NCI-H2171 treated with DMSO at 0.1 percent for 48 hours (cell line): ENCODE results near the gene ARCN1.
"Not testable (repeated sequence)": the region's sequence is repeated elsewhere in the genome, so short reads cannot be mapped to it uniquely, and the experiment has no call there.

ENCODE experiments used
- DNase-seq: peaks from one replicate; lab custom pipeline; 2025; lab: John Stamatoyannopoulos, UW

Gene ARCN1

DNA sequence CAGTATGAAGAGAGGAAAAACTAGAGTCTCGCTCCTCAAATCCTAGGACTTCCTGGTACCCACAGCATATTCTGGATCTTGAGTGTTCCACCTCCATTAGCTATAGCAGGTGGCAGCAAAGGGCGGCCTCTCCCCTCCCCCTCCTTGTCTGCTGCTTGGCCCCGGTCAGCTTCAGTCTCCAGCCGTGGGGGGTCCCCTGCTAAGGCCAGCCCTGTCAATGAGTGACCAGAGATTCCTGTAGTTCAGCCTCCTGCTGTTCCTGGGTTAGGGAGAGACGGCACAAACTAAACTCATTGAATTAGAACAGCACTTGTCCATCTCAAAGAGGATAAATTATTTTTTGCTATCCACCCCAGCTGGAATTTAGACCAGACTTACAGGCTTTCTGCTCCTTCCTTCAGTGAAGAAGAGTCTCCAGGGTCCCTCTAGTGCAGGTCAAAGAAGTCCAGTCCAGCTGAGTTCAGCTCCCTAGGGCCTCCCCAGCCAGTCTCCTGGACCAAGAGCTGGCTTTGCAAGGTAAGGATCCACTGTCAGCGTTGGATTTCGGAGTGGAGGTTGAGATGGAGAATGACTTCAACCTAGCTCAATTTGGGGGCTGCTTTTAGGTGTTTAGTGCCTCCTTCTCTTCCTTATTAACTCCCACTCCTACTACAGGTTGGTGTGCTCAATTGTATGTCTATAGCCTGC is 34.1 kb downstream of the ARCN1 start:
- DNase-seq = no peak

DNA sequence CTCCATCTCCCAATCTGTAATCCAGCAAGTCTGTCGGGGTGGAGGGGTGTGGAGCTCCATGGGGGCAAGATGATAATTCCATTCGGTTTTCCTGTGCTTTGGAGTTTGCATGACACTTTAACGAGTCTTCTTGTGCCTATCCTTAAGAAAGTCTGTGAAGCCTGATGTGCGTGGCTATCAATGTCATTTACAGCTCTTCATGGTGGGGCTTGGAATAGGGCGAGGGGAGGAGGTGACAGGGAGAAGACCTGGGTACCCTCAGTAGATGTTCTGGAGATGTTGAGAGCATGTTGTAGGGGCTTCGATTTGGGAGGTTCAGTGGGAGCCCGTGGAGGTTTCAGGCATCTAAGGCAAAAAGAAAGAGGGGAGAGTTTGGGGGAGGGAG is 34.6 kb downstream of the ARCN1 start:
- DNase-seq = no peak

DNA sequence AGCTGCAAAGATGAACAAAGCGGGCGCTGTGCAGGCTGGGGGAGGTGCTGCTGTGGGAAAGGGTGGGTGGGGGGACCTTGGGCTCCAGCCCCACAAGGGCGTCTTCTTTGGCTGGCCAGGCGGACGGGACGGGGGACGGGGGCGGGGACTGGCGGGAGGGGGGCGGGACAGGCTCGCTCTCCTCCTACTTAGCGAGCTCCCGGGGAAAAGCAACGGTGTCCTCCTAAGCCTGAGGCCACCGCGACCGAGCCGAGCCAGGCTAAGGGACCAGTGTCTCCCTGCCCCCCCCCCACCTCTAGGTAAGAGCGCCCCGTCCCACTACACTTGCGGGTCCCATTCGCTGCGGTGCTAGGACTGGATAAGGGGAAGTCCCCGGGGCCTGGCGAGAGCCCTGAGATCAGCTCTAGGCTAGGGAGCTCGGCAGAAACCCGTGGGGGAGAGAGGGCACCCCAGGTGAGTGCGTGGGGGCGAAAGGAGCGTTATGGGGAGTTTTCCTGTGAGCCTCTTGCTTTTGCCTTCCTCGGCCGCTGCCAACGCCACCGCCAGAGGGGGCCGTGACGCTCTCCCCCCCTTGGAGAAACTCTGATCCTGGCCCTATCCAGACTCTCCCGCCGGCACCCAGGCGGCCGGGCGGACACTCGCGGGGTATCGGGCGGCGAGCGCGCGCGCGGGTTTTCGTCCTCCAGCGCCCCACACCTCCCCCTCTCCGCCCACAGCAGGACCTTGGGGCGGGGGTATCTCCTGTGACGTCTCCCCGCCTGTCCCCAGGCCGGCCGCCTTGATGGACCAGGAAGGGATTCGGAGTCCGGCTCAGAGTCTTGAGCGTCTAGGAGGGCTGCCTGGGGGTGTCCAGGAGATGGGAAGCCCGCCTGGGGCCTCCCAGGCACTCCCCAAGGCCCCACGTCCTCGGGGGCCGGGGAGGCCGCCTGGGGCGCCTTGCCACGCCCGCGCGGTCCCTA is 35.5 kb downstream of the ARCN1 start, which contains the start of gene PHLDB1:
PHLDB1 (plus strand) TSS at position 215 of the 959 bp plus-strand sequence. CDS start 6,222 bp downstream, outside the sequence.
- DNase-seq = peak; percentile 9

DNA sequence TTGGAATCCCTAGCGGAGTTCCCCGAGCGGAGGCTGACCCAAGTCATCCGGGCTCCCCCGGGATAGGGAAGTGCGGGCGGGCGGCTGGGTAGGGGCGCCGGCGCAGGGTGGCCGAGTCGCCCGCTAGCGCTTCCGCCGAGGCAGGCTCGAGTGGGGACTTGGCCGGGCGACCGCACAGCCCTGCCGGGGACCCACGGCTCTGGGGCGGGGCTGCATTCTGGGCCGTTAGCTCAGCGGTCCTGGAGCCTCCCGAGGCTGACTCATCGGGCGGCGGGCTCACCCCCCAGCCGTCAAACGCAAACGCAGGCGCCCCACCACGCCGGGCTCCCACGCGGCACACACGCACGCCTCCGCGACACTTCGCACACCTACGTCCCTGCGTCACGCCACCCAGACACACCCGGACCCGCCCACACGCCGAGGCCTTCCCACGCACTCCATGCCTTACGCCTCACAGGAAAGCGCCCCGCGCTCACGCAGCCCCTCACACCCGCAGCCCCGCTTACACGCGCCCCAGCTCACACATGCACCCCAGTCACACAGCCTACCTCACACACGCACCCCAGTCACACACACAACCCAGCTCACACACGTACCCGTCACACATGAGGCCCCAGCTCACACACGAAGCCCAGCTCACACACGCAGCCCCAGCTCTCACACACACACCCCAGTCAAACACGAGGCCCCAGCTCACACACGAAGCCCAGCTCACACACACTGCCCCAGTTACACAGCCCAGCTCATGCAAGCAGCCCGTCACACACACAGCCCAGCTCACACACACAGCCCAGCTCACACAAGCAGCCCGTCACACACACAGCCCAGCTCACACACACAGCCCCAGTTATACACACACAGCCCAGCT is 36.4 kb downstream of the ARCN1 start:
- DNase-seq = no peak

DNA sequence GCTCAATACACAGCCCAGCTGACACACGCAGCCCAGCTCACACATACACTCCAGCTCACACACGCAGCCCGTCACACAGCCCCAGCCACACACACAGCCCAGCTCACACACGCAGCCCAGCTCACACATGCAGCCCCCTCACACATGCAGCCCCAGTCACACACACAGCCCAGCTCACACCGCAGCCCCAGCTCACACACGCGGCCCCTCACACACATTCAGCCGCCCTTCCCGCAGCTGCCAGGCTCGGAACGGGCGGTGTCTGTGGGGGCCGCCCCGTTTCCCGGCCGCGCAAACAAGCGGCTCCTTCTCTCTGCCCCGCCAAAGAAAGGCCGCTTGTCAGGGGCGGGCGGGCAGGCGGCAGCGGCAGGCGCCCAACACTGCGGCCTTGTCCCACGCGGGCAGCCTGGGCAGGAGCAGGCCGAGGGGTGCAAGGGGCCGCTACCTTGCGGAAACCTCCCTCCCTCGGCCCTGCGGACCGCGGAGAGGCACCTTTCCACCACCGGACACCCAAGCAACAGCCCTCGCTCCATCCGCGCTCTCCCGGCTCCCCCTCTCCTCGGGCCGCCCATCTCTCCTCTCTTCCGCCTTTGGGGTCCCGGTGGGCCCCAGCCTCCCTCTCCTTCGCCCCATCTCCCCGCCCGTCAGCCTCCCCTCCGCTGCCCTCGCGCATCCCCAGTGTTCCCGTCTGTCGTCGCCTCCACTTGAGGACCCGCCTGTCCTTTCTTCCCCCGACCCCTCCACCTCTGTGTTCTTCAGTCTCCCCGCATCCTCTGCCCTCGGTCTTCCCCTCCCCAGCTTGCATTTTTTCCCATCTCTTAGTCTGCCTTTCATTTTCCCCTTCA is 37.4 kb downstream of the ARCN1 start:
- DNase-seq = no peak

DNA sequence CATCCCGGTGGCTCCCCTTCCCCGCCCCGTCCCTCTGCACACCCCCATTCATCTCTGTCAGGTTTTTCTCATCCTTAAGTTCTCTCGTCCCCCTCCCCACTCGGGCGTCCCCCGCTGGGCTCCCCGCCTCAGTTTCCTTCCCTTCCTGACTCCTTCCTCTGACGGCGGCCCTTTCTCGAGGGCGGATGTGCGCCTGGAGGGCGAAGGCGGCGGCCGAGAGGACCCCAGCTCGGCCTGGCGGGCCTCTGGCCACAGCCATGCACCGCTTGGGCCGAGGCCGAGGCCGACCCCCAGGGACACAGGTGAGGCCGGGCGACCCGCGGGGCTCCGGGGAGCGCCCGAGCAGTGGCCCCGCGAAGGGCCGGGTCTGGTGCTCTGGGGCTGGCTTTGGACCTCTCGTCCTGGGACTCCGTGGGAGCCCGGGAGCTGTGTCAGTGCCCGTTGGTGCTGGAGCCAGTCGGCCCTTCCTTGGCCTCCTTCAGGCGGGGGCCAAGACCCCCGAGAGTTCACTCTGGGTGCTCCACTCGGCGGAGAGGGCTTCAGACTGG is 38.1 kb downstream of the ARCN1 start:
- no peak for DNase-seq

DNA sequence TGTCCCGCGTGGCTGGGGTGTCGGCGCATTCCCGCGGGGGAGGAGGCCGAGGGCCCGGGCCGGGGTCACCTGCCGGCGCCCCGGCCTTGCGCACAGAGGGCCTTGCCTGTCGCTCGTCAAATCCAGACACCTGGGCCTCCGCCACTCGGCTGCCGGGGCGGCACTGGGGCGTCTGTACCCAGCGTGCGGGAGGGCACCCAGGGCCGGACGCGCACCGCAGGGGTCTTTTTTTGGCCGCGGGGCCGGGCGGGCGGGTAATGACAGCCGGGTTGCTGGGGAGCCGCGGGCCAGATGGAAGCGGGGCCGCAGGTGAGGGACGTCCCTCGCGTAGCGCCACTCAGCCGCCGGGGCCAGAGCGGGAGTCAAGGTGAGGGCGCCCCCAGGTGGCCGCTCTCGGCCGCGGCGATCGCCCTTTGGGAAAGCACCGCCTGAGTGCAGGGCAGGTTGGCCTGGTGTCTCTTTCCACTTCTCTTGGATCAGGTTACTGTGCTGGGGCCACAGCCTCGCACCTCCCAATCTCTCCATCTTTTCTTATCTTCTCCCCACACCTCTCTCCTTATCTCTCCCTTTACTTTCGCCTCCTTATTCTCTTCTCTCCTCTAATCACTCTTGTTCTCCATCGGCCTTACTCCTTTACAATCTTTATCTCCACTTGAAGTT is 38.7 kb downstream of the ARCN1 start:
- DNase-seq = no peak

DNA sequence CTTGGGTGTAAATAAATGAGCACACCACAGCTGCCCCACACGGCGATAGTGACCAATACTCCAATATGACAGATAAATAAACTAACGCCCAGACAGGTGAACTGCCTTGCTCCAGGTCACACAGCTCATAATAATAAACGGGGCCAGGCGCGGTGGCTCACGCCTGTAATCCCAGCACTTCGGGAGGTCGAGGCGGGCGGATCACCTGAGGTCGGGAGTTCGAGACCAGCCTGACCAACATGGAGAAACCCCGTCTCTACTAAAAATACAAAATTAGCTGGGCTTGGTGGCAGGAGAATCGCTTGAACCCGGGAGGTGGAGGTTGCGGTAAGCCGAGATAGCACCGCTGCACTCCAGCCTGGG is 39.2 kb downstream of the ARCN1 start:
- not testable (repeated sequence) for DNase-seq

DNA sequence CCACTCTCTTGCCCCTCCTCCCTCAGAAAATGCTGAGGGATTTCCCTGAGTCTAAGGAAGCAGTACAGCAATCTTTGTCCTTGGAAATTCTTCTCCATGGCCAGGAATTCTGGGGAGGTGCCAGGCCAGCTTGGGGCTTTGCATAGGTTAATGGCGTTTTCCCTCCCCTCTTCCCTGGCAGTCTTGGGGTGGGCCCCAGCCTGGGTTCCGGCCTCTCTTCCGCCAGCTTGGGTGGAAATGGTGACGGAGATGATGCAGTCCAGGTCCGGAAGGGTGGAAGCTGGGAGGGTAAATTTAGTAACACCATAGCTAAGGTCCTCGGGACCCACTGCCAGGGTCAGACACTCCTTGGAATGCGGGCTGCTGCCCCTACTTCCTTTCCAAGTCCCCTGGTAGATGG is 40.2 kb downstream of the ARCN1 start:
- no peak for DNase-seq

DNA sequence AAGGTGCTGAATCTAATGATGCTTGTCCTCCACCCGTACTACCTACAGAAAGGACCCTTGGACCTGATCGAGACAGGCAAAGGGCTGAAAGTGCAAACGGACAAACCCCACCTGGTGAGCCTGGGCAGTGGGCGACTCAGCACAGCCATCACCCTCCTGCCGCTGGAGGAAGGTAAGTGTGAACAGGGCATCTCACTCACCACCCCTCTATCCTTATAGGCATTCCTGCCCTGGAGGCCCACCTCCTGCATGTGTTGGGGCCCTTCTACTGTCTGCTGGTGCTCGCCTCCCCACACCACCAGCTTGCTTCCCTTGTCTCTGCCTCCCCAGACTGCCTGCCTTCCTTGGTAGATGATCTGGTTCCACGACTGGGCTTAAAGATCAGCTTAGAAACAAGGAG is 42.3 kb downstream of the ARCN1 start:
- no peak for DNase-seq

DNA sequence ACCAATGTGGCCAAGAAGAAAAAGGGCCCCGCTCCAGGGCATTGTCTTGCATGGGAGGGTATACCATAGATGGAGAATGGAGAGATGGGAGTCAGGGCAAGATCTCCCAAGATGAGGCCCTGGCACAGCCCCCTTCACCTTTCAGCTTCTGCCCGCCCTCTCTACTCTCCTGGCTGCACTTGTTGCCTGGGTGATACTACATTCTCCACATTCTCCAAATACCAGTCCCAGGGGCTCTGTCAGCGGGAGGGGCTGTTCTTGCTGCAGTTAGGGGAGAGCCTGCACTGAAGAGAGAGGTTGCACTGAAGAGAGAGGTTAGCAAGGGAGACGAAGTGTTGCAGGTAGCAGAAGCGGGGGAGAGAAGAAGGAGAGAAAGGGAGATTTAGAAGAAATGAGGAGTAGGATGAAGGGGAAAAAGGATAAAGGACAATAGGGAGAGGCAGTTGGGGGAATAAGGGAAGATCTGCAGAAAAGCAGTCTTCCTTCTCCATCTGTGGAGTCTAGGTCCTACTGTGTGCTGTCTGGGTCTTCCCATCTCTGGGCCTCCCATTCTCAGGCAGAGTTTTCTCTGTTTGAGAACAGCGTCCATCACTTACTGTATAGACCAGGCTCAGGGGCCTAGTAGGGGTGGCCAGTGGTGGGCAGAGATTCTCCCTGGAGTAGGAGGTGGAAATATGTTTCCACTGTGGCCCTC is 43.2 kb downstream of the ARCN1 start:
- DNase-seq = no peak

DNA sequence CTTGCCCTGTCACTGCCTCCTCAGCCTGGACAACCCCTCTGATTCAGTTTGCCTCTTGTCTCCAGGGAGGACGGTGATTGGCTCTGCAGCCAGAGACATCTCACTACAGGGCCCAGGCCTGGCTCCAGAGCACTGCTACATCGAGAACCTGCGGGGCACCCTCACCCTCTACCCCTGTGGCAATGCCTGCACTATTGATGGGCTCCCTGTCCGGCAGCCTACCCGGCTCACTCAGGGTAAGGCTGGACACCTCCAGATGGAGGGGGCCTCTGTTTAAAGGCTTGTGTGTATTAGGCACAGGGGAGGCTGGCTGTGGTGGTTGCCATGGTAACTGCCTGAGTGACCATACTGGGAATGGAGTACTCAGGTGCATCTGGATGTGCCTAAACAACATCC is 43.8 kb downstream of the ARCN1 start:
- no peak for DNase-seq

DNA sequence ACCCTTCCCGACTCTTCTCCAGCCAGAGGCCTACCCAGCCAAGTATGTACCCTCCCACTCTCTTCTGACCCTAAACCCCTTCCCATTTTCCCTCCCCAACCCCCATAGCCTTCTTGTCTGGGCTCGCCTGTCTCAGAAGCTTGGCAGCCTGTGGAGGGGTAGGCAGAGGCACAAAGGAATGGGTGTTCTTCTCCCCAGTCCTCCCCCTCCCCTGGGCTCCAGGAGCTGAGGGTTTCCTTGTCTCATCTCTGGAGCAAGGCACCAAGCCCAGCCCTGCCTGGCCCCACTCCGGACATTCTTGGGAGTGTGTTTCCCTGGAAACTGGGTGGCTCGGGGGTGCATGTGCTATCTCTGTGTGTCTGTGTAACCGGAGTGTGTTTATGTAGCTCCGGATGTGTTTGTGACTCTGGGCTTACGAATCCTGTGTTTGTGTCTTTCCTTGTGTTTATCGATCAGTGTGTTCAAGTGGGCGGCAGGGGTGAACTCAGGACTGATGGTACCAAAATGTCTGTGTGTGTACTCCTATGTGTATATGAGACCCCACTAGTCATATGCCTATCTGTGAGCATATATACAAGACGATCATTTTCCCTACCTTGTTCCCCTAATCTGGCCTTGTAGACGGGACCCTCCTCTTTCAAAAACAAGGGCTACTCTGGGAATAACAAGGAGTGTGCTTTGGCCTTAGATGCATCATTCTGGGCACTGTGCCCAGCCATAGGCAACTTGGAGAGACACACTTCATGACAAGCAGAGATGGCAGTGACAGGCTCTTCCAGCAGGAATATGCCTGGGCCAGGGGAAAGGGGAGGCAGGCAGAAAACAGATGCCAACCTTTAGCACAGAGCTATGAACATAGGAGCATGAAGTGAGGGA is 46.1 kb downstream of the ARCN1 start:
- no peak for DNase-seq

DNA sequence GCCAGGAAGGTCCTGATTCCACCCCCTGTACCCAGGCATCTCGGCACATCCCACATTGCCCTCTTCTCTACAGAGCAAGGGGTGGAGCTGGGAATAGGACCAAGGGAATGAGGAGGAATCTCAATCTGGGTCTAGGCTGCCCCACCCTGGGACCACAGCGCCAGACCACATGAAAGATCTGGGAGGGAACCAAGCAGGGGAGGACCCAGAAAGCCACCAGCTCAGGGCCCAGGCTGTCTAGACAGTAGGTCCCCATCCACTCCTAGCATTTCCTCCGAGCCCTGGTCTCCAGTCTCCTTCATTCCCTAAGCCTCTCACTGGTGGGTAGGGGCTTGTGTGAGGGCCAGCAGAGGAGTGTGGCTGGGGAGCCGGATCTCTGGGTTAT is 46.8 kb downstream of the ARCN1 start:
- DNase-seq = no peak

DNA sequence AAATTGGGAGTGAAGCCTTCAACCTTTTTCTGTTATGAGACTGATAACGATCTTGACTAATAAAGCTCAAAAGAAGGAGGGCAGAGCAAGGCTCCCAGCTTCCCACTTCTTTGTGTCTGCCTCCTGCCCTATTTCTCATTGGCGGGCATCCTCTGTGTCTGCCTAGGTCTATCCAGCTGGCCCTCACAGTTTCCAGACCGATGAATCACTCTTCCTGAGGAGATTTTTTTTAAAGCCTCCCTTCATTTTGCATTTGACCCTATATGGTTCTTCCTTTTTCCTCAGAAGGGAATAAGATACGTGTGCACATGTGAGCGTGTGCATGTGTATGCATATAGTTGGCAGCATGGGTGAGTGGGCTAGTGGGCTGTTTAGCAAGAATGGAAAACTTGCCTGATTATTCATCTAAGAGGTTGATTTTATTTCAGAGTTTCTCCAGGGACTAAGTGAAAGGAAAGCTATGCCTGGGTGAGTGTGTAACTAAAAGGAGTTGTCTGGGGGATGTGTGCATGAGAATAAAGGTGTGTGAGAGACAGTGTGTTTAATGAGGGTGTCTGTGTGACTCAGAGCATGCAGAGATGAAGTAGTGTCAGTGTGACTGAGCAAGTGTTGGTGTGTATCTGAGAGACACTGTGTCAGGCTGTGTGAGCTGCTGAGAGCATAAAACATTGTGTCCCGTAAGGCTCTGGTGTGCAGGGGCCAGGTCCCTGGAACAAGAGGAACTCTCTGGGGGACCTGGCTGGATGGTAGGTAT is 47.4 kb downstream of the ARCN1 start:
- peak; percentile 65 for DNase-seq

DNA sequence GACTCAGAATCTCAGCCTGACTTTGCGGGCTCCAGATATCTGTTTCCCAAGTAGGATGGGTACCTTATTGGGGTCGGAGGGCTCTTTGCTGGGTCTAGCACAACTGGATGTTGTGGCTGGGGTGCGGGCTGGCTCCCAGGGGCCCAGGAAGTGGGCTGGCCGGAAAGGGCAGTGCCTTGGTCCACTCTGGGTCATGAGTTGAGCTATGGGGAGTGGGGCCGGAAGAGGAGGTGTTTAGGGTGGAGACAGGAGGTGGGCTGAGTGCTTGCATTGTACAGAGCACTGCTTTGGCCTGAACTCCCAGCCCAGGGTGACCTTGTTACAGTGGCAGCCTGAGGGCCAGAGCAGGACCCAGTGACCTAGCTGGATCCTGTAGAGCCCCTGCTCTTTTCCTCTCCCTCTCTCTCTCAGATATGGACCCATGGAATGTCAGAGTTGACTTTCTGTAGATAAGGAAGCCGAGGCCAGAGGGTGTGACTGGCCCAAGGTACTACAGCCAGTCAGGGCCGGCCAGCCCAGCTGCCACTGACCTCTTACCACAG is 48.4 kb downstream of the ARCN1 start:
- DNase-seq = no peak

DNA sequence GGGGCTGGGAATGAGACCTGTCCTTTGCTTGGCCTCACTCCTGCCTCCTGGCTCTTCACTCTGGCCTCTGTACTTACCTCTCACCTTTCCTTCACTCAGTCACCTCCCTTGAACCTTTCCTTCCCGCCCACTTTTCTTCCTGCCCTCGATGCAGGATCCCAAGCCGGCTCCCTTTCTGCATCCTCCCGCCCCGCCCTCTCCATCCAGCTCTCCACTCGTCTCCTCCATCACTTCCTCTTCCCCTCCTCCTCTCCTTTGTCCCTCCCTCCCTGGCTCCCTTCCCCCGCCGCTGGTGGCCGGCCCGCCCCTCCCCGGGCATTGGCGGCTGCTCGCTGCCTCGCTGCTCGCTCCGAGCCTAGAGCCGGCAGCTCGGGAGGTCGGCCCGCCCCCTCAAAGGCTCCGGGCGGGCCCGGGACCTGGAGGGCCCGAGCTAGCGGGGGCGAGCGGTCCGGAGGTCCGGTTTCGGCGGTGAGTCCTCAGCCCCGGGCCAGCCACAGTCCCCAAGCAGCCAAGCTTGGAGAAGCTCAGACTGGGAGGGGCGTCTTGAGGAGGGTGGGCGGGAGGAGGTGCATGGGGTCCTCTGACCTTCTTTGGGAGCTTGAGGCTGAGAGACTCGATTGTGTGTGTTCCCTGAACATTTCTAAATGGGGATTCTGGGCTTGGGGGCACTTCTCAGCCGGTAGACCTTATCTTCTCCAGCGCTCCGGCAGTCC is 49.0 kb downstream of the ARCN1 start:
- DNase-seq = peak; percentile 67
